Measurements from ENCODE around the gene APBA2.

Gene APBA2

GRCh38 chr15:29070471-29071231 is 184.9 kb downstream of the APBA2 start:
- Histone ChIP-seq H3K9me3 (ENCODE audit: control insufficient read depth, insufficient read depth, low read length) (no peaks in the 10 kb centered on the region), H3K4me3 (ENCODE audit: low read depth, low read length) (no peak overlapping the region), H3K4me1 (ENCODE audit: control insufficient read depth, insufficient read depth, low read length) (no peaks in the 10 kb centered on the region), H3K27me3 (ENCODE audit: control insufficient read depth, insufficient read depth, low read length) (no peaks in the 10 kb centered on the region), H3K9ac (ENCODE audit: low read depth, low read length) (no peak overlapping the region), H3K36me3 (ENCODE audit: control insufficient read depth, insufficient read depth, low read length) (no peaks in the 10 kb centered on the region)

GRCh38 chr15:29071232-29071881 is 185.6 kb downstream of the APBA2 start:
- no peaks in the 10 kb centered on the region for H3K36me3 ChIP-seq (ENCODE audit: control insufficient read depth, insufficient read depth, low read length)
- no peak overlapping the region for H3K4me3 ChIP-seq (ENCODE audit: low read depth, low read length)
- no peak overlapping the region for H3K9ac ChIP-seq (ENCODE audit: low read depth, low read length)
- H3K9me3 ChIP-seq (ENCODE audit: control insufficient read depth, insufficient read depth, low read length): no peaks in the 10 kb centered on the region
- H3K4me1 ChIP-seq (ENCODE audit: control insufficient read depth, insufficient read depth, low read length): no peaks in the 10 kb centered on the region
- no peaks in the 10 kb centered on the region for H3K27me3 ChIP-seq (ENCODE audit: control insufficient read depth, insufficient read depth, low read length)

- no peaks in the 10 kb centered on the region for H3K27me3 ChIP-seq (ENCODE audit: control insufficient read depth, insufficient read depth, low read length)
- H3K4me1 ChIP-seq (ENCODE audit: control insufficient read depth, insufficient read depth, low read length): no peaks in the 10 kb centered on the region
- H3K36me3 ChIP-seq (ENCODE audit: control insufficient read depth, insufficient read depth, low read length): no peaks in the 10 kb centered on the region
- H3K4me3 ChIP-seq (ENCODE audit: low read depth, low read length): no peak overlapping the region
- no peaks in the 10 kb centered on the region for H3K9me3 ChIP-seq (ENCODE audit: control insufficient read depth, insufficient read depth, low read length)
- H3K9ac ChIP-seq (ENCODE audit: low read depth, low read length): no peak overlapping the region
Measured at GRCh38 chr15:29071882-29072273, 186.1 kb downstream of the APBA2 start.

GRCh38 chr15:29072444-29072843 is 186.7 kb downstream of the APBA2 start:
- Histone ChIP-seq H3K9ac (ENCODE audit: low read depth, low read length) (no peak overlapping the region), H3K36me3 (ENCODE audit: control insufficient read depth, insufficient read depth, low read length) (no peaks in the 10 kb centered on the region), H3K4me1 (ENCODE audit: control insufficient read depth, insufficient read depth, low read length) (no peaks in the 10 kb centered on the region), H3K4me3 (ENCODE audit: low read depth, low read length) (no peak overlapping the region), H3K27me3 (ENCODE audit: control insufficient read depth, insufficient read depth, low read length) (no peaks in the 10 kb centered on the region), H3K9me3 (ENCODE audit: control insufficient read depth, insufficient read depth, low read length) (no peaks in the 10 kb centered on the region)

GRCh38 chr15:29074045-29074444 is 188.3 kb downstream of the APBA2 start:
- Histone ChIP-seq H3K27me3 (ENCODE audit: control insufficient read depth, insufficient read depth, low read length) (no peaks in the 10 kb centered on the region), H3K4me1 (ENCODE audit: control insufficient read depth, insufficient read depth, low read length) (no peaks in the 10 kb centered on the region), H3K36me3 (ENCODE audit: control insufficient read depth, insufficient read depth, low read length) (no peaks in the 10 kb centered on the region), H3K4me3 (ENCODE audit: low read depth, low read length) (no peak overlapping the region), H3K9me3 (ENCODE audit: control insufficient read depth, insufficient read depth, low read length) (no peaks in the 10 kb centered on the region), H3K9ac (ENCODE audit: low read depth, low read length) (no peak overlapping the region)

- Histone ChIP-seq H3K36me3 (ENCODE audit: control insufficient read depth, insufficient read depth, low read length) (no peaks in the 10 kb centered on the region), H3K4me3 (ENCODE audit: low read depth, low read length) (no peak overlapping the region), H3K9ac (ENCODE audit: low read depth, low read length) (no peak overlapping the region), H3K9me3 (ENCODE audit: control insufficient read depth, insufficient read depth, low read length) (no peaks in the 10 kb centered on the region), H3K27me3 (ENCODE audit: control insufficient read depth, insufficient read depth, low read length) (no peaks in the 10 kb centered on the region), H3K4me1 (ENCODE audit: control insufficient read depth, insufficient read depth, low read length) (no peaks in the 10 kb centered on the region)
Measured at GRCh38 chr15:29078541-29078940, 192.8 kb downstream of the APBA2 start.

GRCh38 chr15:29079479-29079878 is 193.7 kb downstream of the APBA2 start:
- H3K4me3 ChIP-seq (ENCODE audit: low read depth, low read length): no peak overlapping the region
- no peaks in the 10 kb centered on the region for H3K27me3 ChIP-seq (ENCODE audit: control insufficient read depth, insufficient read depth, low read length)
- no peaks in the 10 kb centered on the region for H3K4me1 ChIP-seq (ENCODE audit: control insufficient read depth, insufficient read depth, low read length)
- no peak overlapping the region for H3K9ac ChIP-seq (ENCODE audit: low read depth, low read length)
- H3K9me3 ChIP-seq (ENCODE audit: control insufficient read depth, insufficient read depth, low read length): no peaks in the 10 kb centered on the region
- no peaks in the 10 kb centered on the region for H3K36me3 ChIP-seq (ENCODE audit: control insufficient read depth, insufficient read depth, low read length)

- Histone ChIP-seq H3K9ac (ENCODE audit: low read depth, low read length) (no peak overlapping the region), H3K36me3 (ENCODE audit: control insufficient read depth, insufficient read depth, low read length) (no peaks in the 10 kb centered on the region), H3K4me3 (ENCODE audit: low read depth, low read length) (no peak overlapping the region), H3K4me1 (ENCODE audit: control insufficient read depth, insufficient read depth, low read length) (no peaks in the 10 kb centered on the region), H3K9me3 (ENCODE audit: control insufficient read depth, insufficient read depth, low read length) (no peaks in the 10 kb centered on the region), H3K27me3 (ENCODE audit: control insufficient read depth, insufficient read depth, low read length) (no peaks in the 10 kb centered on the region)
Measured at GRCh38 chr15:29081781-29082180, 196.0 kb downstream of the APBA2 start.

- H3K9ac ChIP-seq (ENCODE audit: low read depth, low read length): no peak overlapping the region
- no peaks in the 10 kb centered on the region for H3K9me3 ChIP-seq (ENCODE audit: control insufficient read depth, insufficient read depth, low read length)
- H3K4me1 ChIP-seq (ENCODE audit: control insufficient read depth, insufficient read depth, low read length): no peaks in the 10 kb centered on the region
- no peaks in the 10 kb centered on the region for H3K36me3 ChIP-seq (ENCODE audit: control insufficient read depth, insufficient read depth, low read length)
- H3K4me3 ChIP-seq (ENCODE audit: low read depth, low read length): no peak overlapping the region
- H3K27me3 ChIP-seq (ENCODE audit: control insufficient read depth, insufficient read depth, low read length): no peaks in the 10 kb centered on the region
Measured at GRCh38 chr15:29083161-29083560, 197.4 kb downstream of the APBA2 start.

- Histone ChIP-seq H3K36me3 (ENCODE audit: control insufficient read depth, insufficient read depth, low read length) (no peaks in the 10 kb centered on the region), H3K9ac (ENCODE audit: low read depth, low read length) (no peak overlapping the region)
Measured at GRCh38 chr15:29083858-29084257, 198.1 kb downstream of the APBA2 start.

GRCh38 chr15:29086001-29086400 is 200.2 kb downstream of the APBA2 start:
- no peaks in the 10 kb centered on the region for H3K27me3 ChIP-seq (ENCODE audit: control insufficient read depth, insufficient read depth, low read length)
- no peaks in the 10 kb centered on the region for H3K4me1 ChIP-seq (ENCODE audit: control insufficient read depth, insufficient read depth, low read length)
- no peak overlapping the region for H3K9ac ChIP-seq (ENCODE audit: low read depth, low read length)
- no peaks in the 10 kb centered on the region for H3K9me3 ChIP-seq (ENCODE audit: control insufficient read depth, insufficient read depth, low read length)
- no peak overlapping the region for H3K4me3 ChIP-seq (ENCODE audit: low read depth, low read length)
- no peaks in the 10 kb centered on the region for H3K36me3 ChIP-seq (ENCODE audit: control insufficient read depth, insufficient read depth, low read length)

More at GRCh38 chr15:29083858-29084257, 198.1 kb downstream of the APBA2 start:
- H3K4me3 ChIP-seq (ENCODE audit: low read depth, low read length): no peak overlapping the region
- H3K9me3 ChIP-seq (ENCODE audit: control insufficient read depth, insufficient read depth, low read length): no peaks in the 10 kb centered on the region
- H3K4me1 ChIP-seq (ENCODE audit: control insufficient read depth, insufficient read depth, low read length): no peaks in the 10 kb centered on the region
- H3K27me3 ChIP-seq (ENCODE audit: control insufficient read depth, insufficient read depth, low read length): no peaks in the 10 kb centered on the region

- Histone ChIP-seq H3K4me1 (ENCODE audit: control insufficient read depth, insufficient read depth, low read length) (no peaks in the 10 kb centered on the region), H3K9ac (ENCODE audit: low read depth, low read length) (no peak overlapping the region), H3K9me3 (ENCODE audit: control insufficient read depth, insufficient read depth, low read length) (no peaks in the 10 kb centered on the region), H3K4me3 (ENCODE audit: low read depth, low read length) (no peak overlapping the region), H3K36me3 (ENCODE audit: control insufficient read depth, insufficient read depth, low read length) (no peaks in the 10 kb centered on the region), H3K27me3 (ENCODE audit: control insufficient read depth, insufficient read depth, low read length) (no peaks in the 10 kb centered on the region)
Measured at GRCh38 chr15:29086891-29087290, 201.1 kb downstream of the APBA2 start.

All from iPS-15b (cell line).